ENCODE data around the gene CES2.
A peak's percentile ranks its signal among the peaks of the same experiment; 100 is the strongest.
"Not testable (repeated sequence)": the region's sequence is repeated elsewhere in the genome, so short reads cannot be mapped to it uniquely, and the experiment has no call there.

The CES2 gene

GRCh38 chr16:66891360-66891759, 44.0 kb upstream of the CES2 start:
- TF ChIP-seq CTCF (IDR thresholded peaks at IDR 0.05; ENCODE audit: low read depth, low read length): no peak
- H3K4me3 ChIP-seq (replicated peaks in 1 of 2; ENCODE audit: low read depth in 2 of 2, low read length in 2 of 2): no peak overlapping the region
- no peak for DNase-seq (ENCODE audit: low read depth in 2 of 2)

DNA sequence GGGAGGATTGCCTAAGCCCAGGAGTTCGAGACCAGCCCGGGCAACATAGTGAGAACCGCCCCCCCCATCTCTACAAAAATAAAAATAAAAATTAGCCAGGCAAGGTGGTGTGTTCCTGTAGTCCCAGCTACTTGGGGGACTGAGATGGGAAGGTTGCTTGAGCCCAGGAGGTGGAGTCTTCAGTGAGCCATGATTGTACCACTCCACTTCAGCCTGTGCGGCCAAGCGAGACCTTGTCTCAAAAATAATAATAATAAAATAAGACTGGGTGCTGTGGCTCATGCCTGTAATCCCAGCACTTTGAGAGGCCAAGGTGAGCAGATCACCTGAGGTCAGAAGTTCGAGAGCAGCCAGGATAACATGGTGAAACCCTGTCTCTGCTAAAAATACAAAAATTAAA, 43.5 kb upstream of the CES2 start:
- DNase-seq (ENCODE audit: low read depth in 2 of 2): no peak
- no peak for TF ChIP-seq CTCF (IDR thresholded peaks at IDR 0.05; ENCODE audit: low read depth, low read length)
- H3K4me3 ChIP-seq (replicated peaks in 1 of 2; ENCODE audit: low read depth in 2 of 2, low read length in 2 of 2): no peak overlapping the region

- TF ChIP-seq CTCF (IDR thresholded peaks at IDR 0.05; ENCODE audit: low read depth, low read length): no peak
Measured at GRCh38 chr16:66894055-66894454, 41.3 kb upstream of the CES2 start.

DNA sequence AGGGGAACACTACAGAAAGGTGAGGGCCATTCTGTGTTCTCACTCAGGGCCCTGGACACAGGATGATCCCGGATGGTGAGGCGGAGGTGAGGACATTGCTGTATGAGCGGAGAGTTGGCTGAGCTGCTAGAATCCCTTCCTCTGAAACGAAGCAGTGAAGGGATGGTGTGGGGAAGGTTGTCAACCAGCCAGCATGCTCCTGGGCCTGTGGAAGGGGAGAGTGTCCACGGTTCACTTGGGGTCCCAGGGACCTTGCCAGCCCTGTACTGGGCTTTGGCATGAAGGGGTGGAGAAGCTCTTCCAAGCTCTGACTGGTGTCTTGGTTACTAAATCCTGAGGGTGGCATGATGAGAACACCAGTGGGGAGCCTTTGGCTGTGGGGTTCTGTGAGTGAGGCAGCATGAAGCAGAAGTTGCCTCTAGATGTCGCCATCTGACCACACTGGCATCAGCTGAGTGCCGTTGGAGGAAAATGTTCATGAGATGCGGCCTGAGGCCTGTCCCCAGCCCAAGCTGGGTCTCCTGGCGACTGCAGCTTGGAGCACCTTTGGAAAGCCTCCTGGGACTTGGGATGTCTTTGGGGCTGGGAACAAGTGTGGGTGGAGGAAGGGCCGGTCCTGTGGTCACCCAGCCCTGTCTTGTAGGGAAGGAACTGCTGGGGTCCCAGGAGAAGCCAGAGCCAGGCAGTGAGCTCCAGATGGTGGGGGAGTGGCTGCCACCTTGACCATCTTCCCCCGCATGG, 40.2 kb upstream of the CES2 start:
- no peak overlapping the region for H3K4me3 ChIP-seq (replicated peaks in 1 of 2; ENCODE audit: low read depth in 2 of 2, low read length in 2 of 2)
- DNase-seq (ENCODE audit: low read depth in 2 of 2): peak; percentile 82 to 84
- peak; percentile 94 for TF ChIP-seq CTCF (IDR thresholded peaks at IDR 0.05; ENCODE audit: low read depth, low read length)

More at GRCh38 chr16:66894055-66894454, 41.3 kb upstream of the CES2 start:
- no peak overlapping the region for H3K4me3 ChIP-seq (replicated peaks in 1 of 2; ENCODE audit: low read depth in 2 of 2, low read length in 2 of 2)
- DNase-seq (ENCODE audit: low read depth in 2 of 2): no peak

DNA sequence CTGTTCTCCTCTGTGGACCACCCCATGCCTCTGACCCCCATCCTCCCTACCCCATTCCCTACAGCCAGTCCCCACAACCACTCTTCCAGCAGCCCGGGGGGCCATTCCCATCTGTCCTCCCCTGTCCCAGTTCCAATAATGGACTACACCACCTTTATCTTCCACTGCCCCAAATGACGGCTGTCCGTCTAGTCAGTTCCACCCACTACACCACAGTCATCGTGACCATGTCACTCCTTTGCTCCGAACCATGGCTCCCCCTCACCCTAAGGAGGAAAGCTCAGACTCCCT, 39.7 kb upstream of the CES2 start:
- no peak overlapping the region for H3K4me3 ChIP-seq (replicated peaks in 1 of 2; ENCODE audit: low read depth in 2 of 2, low read length in 2 of 2)
- TF ChIP-seq CTCF (IDR thresholded peaks at IDR 0.05; ENCODE audit: low read depth, low read length): no peak
- DNase-seq (ENCODE audit: low read depth in 2 of 2): no peak

GRCh38 chr16:66895999-66896398, 39.3 kb upstream of the CES2 start:
- TF ChIP-seq CTCF (IDR thresholded peaks at IDR 0.05; ENCODE audit: low read depth, low read length): no peak
- H3K4me3 ChIP-seq (replicated peaks in 1 of 2; ENCODE audit: low read depth in 2 of 2, low read length in 2 of 2): no peak overlapping the region
- DNase-seq (ENCODE audit: low read depth in 2 of 2): no peak

- H3K4me3 ChIP-seq (replicated peaks in 1 of 2; ENCODE audit: low read depth in 2 of 2, low read length in 2 of 2); DNase-seq (ENCODE audit: low read depth in 2 of 2): not testable (repeated sequence)
Measured at GRCh38 chr16:66896682-66897081, 38.6 kb upstream of the CES2 start.

All from cardiac fibroblast (primary cell).